Esophagus muscularis mucosa (tissue), 3 donors: Measurements from ENCODE around the gene ESF1.

Experiments
- POLR2A ChIP-seq: fragments of 450-650 bp; IDR thresholded peaks from one replicate; pipeline ENCODE4 v1.6.1; 2017; ENCODE audit warnings: antibody characterized with exemption, moderate library complexity, mild to moderate bottlenecking, low read depth
- TF ChIP-seq, protein P1 (sequence below), 3 experiments: fragments of 200-600 bp in 2 of 3; fragments of 450-650 bp in 1 of 3; sonication (generic) in 2 of 3; IDR thresholded peaks; one replicate each; pipeline ENCODE4 v1.5.1; 2017 to 2019; ENCODE audit warnings: antibody characterized with exemption in 3 of 3, mild to moderate bottlenecking in 2 of 3, moderate library complexity in 1 of 3

DNA sequence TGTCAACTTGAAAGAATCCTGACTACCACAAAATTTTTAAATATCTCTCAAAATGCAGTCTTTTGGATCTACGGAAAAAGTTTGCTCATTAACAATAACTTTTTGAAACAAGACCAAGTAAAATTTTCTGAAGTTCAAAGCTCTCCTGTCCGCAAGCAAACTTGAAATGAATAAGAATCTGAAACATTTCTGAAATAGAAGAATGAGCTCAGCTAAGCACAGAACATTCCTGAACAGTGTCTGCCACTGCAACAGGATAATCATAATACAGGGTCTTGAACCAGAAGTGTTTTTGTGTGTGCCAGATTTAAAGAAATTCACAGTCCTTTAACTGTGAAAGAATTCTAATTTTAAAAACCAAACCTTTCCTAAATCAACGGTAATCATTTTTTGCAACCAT lies 96.9 kb downstream of the ESF1 start:
- TF ChIP-seq POLR2A: no peak
- TF ChIP-seq, protein P1, sequence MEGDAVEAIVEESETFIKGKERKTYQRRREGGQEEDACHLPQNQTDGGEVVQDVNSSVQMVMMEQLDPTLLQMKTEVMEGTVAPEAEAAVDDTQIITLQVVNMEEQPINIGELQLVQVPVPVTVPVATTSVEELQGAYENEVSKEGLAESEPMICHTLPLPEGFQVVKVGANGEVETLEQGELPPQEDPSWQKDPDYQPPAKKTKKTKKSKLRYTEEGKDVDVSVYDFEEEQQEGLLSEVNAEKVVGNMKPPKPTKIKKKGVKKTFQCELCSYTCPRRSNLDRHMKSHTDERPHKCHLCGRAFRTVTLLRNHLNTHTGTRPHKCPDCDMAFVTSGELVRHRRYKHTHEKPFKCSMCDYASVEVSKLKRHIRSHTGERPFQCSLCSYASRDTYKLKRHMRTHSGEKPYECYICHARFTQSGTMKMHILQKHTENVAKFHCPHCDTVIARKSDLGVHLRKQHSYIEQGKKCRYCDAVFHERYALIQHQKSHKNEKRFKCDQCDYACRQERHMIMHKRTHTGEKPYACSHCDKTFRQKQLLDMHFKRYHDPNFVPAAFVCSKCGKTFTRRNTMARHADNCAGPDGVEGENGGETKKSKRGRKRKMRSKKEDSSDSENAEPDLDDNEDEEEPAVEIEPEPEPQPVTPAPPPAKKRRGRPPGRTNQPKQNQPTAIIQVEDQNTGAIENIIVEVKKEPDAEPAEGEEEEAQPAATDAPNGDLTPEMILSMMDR (IDR thresholded peaks at IDR 0.05): no peak
